Tracheal epithelial cell (primary cell): ENCODE measurements around the gene GARS1. TPM values are rescaled to one million over a fixed set of nuclear protein-coding genes. Genes with fewer than 3 reads are reported as not detected.

ENCODE experiments used
- total RNA-seq: library from RNA; depleted of rRNA; stranded (reverse); fragments of >200 nt; gene quantifications from 2 replicates; pipeline ENCODE4 v1.2.1, GENCODE V29; 2014

Gene GARS1
- 273 and 301 TPM in 2 replicates for total RNA-seq

GRCh38 chr7:30594540-30595435 is at the start of gene GARS1:
TSS of gene GARS1 (plus strand) at chr7:30594878. CDS start at chr7:30594922, 44 bp downstream.

GRCh38 chr7:30682212-30683083 is 87.8 kb downstream of the GARS1 start, which contains the start of gene CRHR2:
TSS of gene CRHR2 (minus strand) at chr7:30682456. CDS start at chr7:30682280, 176 bp downstream.

Other genes starting within 250 kb of the GARS1 start
- 4.9 and 7.5 TPM in 2 replicates for gene NOD1, start 116.1 kb upstream of the GARS1 start, total RNA-seq
- gene GGCT, start 90.0 kb upstream of the GARS1 start, total RNA-seq = 36.9 and 50.8 TPM in 2 replicates
- not detected in 2 replicates for gene CRHR2, start 87.6 kb downstream of the GARS1 start, total RNA-seq
- gene INMT, start 157.3 kb downstream of the GARS1 start, total RNA-seq = not detected in 2 replicates
- 0.85 and 0.96 TPM in 2 replicates for gene MINDY4, start 176.5 kb downstream of the GARS1 start, total RNA-seq